Measurements from ENCODE around the gene DES.

The DES gene

GRCh38 chr2:219441451-219442255, 23.5 kb downstream of the DES start:
- peak in 4 of 5 donors; percentile 23 to 58 (median 42) for DNase-seq

DNA sequence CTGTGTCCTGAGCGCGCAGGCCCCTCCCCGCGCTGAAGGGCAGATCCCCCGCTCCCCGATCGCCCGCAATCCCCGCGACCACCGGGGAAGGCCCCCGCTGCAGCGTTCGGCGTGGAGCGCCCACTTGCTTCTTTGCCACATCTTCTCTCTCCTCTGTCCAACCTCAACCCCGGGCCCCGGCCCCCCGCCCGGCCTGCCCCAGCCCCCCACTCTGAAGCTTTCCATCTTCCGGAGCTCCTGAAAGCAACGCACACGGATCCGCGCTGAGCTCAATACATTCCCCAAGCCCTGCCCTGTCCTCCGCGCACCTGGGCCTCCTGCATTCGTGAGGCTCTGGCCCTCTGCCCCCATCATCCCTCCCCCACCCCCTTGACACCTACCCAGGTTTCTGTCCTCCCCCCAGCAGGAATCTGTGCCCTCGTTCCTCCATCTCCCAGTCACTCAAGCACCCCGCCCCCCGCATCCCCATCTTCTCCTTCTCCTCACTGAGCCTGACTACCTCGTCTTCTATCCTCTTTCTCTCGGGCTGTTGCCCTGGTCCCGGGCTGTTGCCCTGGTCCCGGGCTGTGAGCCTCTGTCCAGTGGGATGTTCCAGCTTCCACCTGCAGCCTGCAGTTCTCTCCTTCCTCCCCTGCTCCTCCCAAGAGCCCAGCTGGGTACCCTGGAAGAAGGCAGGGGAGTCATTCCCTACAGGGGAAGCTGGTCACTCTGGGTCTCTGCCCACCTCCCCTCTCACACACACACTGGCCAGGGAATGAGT, 24.3 kb downstream of the DES start:
- no peak for DNase-seq

DNA sequence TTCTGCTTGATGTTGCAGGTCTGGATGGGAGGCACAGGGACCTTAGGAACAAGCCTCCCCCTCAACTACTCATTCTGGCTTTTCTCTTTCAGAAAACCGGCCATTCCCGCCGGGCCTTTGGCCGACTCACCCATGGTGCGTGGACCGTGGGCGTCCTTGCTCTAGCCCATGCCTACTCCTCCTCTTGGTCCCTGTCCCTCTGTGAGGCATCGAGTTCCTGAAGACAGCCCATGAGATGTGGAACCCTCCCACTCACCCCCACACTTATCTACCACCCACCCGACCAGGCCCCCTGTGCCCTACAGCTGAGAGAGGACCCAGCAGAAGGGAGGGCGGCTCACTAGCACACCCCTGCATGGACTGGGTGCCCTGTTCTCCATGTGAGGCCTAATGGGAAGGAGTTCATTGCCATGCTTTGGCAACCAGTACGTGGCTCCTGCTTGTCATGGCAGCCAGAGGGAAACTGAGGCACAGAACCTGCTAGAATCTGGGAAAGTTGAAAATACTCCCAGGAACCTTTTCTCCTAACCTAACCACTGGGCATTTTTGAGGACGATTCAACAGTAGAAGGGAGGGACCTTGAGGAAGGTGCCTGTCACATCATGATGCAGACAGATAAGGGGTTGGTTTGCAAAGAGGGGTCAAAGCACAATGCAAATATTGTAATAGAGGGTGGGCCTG, 25.0 kb downstream of the DES start:
- no peak for DNase-seq

- DNase-seq: no peak
Observed at GRCh38 chr2:219443697-219444023, 25.5 kb downstream of the DES start.

GRCh38 chr2:219444566-219445091, 26.5 kb downstream of the DES start:
- DNase-seq: no peak

- DNase-seq: no peak
Observed at GRCh38 chr2:219445220-219445640, 27.1 kb downstream of the DES start.

GRCh38 chr2:219446101-219446504, 27.9 kb downstream of the DES start:
- no peak for DNase-seq

DNA sequence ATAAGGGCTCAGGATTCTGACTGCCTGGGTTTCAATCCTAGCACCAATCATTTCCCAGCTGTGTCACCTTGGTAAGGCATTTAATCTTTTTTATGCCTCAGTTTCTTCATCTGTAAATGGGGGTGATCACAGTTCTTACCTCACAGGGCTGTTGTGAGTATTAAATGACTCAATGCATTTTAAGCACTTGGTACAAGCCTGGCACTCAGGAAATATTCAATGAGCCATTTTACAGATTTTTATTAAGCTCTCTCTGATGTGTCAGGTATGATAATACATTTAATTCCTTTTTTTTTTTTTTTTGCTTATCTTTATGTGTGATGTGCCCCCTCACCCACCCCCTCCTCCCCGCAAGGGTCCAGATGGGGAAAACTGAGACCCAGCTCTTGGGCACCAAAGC, 28.5 kb downstream of the DES start:
- no peak for DNase-seq

DNA sequence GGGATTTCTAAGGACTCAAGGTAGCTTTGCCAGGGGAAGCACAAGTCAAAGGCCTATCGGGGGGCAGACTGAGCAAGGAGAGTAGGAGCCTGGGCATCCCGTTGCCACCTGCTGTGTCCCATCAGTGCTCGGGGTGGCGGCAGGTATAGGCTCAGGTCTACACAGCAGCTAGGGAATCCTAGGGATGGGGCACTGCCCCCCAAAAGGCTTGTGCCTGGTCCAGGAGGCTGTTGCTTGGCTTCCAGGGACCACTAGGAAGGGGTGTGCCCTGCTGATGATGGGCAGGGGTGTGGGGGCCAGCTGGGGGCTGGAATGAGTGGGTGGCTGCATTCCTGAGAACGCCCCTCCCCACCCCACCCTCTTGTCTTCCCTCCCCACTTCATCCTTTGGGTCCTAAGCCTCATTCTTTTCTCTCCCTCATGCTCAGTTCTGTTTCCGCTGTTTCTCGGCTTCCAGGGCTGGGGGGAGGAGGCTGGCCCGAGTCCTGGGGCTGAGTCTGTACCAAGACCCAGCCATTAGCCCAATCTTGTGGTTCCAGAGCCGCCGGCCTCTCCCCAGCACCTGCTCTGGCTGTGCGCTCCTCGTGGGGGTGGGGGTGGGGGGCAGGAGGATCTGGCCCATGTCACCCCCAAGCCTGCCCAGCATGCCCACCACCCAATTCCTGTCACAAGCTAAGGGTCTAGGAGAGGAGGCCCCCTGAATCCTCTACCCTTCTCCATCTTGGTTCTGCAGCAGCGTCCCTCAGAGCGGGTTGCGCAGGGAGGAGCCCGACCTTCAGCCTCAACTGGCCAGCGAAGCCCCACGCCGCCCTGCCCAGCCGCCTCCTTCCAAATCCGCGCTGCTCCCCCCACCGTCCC, 29.3 kb downstream of the DES start:
- DNase-seq: no peak

DNA sequence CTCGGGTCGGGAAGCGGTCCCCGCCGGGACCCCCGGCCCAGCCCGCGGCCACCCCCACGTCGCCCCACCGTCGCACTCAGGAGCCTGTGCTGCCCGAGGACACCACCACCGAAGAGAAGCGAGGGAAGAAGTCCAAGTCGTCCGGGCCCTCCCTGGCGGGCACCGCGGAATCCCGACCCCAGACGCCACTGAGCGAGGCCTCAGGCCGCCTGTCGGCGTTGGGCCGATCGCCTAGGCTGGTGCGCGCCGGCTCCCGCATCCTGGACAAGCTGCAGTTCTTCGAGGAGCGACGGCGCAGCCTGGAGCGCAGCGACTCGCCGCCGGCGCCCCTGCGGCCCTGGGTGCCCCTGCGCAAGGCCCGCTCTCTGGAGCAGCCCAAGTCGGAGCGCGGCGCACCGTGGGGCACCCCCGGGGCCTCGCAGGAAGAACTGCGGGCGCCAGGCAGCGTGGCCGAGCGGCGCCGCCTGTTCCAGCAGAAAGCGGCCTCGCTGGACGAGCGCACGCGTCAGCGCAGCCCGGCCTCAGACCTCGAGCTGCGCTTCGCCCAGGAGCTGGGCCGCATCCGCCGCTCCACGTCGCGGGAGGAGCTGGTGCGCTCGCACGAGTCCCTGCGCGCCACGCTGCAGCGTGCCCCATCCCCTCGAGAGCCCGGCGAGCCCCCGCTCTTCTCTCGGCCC, 30.1 kb downstream of the DES start:
- DNase-seq: no peak

DNA sequence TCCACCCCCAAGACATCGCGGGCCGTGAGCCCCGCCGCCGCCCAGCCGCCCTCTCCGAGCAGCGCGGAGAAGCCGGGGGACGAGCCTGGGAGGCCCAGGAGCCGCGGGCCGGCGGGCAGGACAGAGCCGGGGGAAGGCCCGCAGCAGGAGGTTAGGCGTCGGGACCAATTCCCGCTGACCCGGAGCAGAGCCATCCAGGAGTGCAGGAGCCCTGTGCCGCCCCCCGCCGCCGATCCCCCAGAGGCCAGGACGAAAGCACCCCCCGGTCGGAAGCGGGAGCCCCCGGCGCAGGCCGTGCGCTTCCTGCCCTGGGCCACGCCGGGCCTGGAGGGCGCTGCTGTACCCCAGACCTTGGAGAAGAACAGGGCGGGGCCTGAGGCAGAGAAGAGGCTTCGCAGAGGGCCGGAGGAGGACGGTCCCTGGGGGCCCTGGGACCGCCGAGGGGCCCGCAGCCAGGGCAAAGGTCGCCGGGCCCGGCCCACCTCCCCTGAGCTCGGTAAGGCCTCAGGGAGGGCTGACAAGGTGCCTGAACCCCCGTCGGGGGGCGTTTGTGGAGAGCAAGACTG, 30.7 kb downstream of the DES start:
- no peak for DNase-seq

DNA sequence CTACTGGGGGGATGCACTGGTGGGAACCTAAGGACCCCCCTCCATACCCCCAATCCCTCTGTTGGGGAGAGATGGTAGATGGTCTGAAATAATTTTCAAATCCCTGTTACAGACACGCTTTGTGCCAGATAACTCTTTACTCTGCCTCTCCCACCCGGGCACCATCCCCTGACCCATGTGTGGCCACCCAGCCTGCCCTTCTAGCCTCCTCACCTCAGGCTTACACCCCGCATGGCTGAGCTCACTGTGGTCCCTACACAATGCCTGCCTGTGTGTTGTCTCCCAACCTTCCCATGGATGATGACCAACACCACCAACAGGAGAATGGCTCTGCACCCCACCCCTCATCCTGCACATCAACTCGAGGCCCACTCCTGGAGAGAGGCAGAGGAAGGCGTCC, 31.4 kb downstream of the DES start:
- DNase-seq: no peak

GRCh38 chr2:219451661-219452360, 33.6 kb downstream of the DES start:
- no peak for DNase-seq

GRCh38 chr2:219452361-219453317, 34.5 kb downstream of the DES start:
- no peak for DNase-seq

DNA sequence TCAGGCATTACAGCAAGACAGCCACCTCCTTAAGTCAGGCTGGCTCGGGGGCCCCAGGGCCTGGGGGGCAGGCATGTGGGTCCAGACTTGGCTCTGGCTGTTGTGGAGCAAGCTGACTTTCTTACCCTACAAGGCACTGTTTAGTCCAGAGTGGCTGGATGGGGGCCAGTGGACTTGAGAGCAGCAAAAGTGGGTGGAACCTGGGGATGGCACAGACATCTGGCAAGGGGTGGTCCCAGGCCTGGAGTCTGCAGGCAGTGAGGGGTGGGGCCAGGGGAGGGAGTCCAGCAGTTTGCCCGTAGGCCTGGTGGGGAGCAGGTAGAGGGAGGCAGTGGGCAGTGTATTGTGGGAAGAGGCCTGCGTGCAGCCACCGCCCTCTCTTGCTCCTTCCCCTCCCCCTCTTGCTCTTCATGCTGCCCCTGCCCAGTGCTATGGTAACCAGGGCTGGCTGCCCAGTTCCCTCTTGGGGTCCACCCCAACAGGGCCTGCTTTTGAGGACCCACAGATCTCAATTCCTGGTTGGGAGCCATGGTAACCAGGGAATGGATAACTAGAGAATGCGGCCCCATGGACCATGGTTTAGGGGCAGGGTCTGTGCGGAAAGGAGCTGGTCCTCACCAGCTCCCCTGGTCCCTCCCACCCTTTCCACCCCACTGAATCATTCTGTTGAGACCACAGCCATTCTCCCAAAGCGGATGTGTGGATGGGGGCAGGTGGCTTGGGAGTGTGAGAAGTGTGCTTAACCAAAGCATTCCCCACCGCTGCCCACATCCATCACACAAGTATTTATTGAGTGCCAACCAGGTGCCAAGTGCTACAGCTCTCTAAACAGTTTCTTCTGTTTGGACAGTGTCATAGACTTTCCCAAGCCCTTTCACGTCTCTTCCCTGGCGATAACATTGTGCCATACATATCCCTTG, 35.8 kb downstream of the DES start:
- DNase-seq: no peak

GRCh38 chr2:219455581-219455980, 37.4 kb downstream of the DES start:
- DNase-seq: no peak

- DNase-seq: no peak
Observed at GRCh38 chr2:219457784-219458369, 39.7 kb downstream of the DES start.

DNA sequence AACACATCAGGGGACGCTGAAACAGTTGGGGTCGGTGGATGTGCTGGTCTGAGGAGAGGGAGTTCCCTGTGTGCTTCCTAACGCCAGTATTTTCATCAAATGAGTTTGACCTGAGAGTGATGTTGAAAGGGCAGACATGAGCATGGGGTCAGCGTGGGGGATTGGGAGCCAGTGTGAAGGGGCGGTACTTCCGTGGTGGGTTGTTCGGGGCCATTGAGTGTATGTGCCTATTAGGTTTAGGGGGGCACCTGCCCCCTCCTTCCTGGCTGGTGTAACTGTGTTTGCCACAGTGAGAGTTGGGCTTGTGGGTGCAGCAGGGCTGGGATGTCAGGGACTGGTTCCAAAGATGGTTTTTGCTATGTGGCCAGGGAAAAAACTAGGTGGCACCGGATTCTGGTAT, 40.8 kb downstream of the DES start:
- DNase-seq: no peak

All from T-helper 1 cell (primary cell).